ENCODE measurements around the gene UCK1. TPM values are rescaled to one million over a fixed set of nuclear protein-coding genes. Genes with fewer than 3 reads are reported as not detected.

The UCK1 gene
- polyA plus RNA-seq, 1 donor (not counting 4 experiments of a cell fraction or from before 2014, with no cell fraction given): 15.4 TPM

- Histone ChIP-seq H3K9me3 (ENCODE audit: control insufficient read depth, low read depth, low read length) (no peaks in the 10 kb centered on the region), H3K4me3 (ENCODE audit: control insufficient read depth in 2 of 3, extremely low read depth in 1 of 3, insufficient read depth in 2 of 3, low read depth in 1 of 3, low read length in 3 of 3) (no peak overlapping the region), H3K27ac (ENCODE audit: control insufficient read depth, insufficient read depth, low read length) (no peak overlapping the region), H3K9me1 (ENCODE audit: control insufficient read depth, extremely low read depth, insufficient read depth, low read length) (no peaks in the 10 kb centered on the region), H3K79me2 (ENCODE audit: control insufficient read depth, insufficient read depth, low read length) (no peaks in the 10 kb centered on the region), H3K4me1 (ENCODE audit: control insufficient read depth, extremely low read depth, insufficient read depth, low read length) (no peaks in the 10 kb centered on the region), H3K4me2 (ENCODE audit: control insufficient read depth, extremely low read depth, insufficient read depth, low read depth, low read length) (no peak overlapping the region), H3K36me3 (ENCODE audit: control insufficient read depth in 2 of 2, extremely low read depth in 1 of 2, insufficient read depth in 2 of 2, low read length in 2 of 2) (peaks cover 9 to 24% of the 10 kb centered on the region in 2 experiments), H4K20me1 (ENCODE audit: control insufficient read depth, extremely low read depth, insufficient read depth, low read length) (no peaks in the 10 kb centered on the region), H3K27me3 (ENCODE audit: control insufficient read depth, extremely low read depth, insufficient read depth, low read length) (no peaks in the 10 kb centered on the region), H3K9ac (ENCODE audit: control insufficient read depth, extremely low read depth, insufficient read depth, low read length) (no peak overlapping the region), H2AFZ (ENCODE audit: control insufficient read depth, low read length) (no peak overlapping the region)
- no peak for TF ChIP-seq EZH2 (IDR thresholded peaks at IDR 0.05; ENCODE audit: low read length)
- FAIRE-seq (no peak), DNase-seq (ENCODE audit: low read depth, low spot score) (no peak)
- dilution Hi-C loops (cut with MboI; ENCODE audit: extremely low pct_ligation_motif_present, low sequenced_read_pairs): no loop called here
These were observed 47.0 kb upstream of the UCK1 start for GRCh38 chr9:131578021-131578420.

- Histone ChIP-seq H3K27me3 (ENCODE audit: control insufficient read depth, extremely low read depth, insufficient read depth, low read length) (no peaks in the 10 kb centered on the region), H3K9me1 (ENCODE audit: control insufficient read depth, extremely low read depth, insufficient read depth, low read length) (no peaks in the 10 kb centered on the region), H3K79me2 (ENCODE audit: control insufficient read depth, insufficient read depth, low read length) (no peaks in the 10 kb centered on the region), H3K36me3 (ENCODE audit: control insufficient read depth in 2 of 2, extremely low read depth in 1 of 2, insufficient read depth in 2 of 2, low read length in 2 of 2) (peaks cover 9 to 20% of the 10 kb centered on the region in 2 experiments), H3K27ac (ENCODE audit: control insufficient read depth, insufficient read depth, low read length) (no peak overlapping the region), H3K4me1 (ENCODE audit: control insufficient read depth, extremely low read depth, insufficient read depth, low read length) (no peaks in the 10 kb centered on the region), H3K9ac (ENCODE audit: control insufficient read depth, extremely low read depth, insufficient read depth, low read length) (no peak overlapping the region), H3K9me3 (ENCODE audit: control insufficient read depth, low read depth, low read length) (no peaks in the 10 kb centered on the region), H3K4me2 (ENCODE audit: control insufficient read depth, extremely low read depth, insufficient read depth, low read depth, low read length) (no peak overlapping the region), H2AFZ (ENCODE audit: control insufficient read depth, low read length) (no peak overlapping the region), H4K20me1 (ENCODE audit: control insufficient read depth, extremely low read depth, insufficient read depth, low read length) (no peaks in the 10 kb centered on the region), H3K4me3 (ENCODE audit: control insufficient read depth in 2 of 3, extremely low read depth in 1 of 3, insufficient read depth in 2 of 3, low read depth in 1 of 3, low read length in 3 of 3) (no peak overlapping the region)
- FAIRE-seq (no peak), DNase-seq (ENCODE audit: low read depth, low spot score) (no peak)
- dilution Hi-C loops (cut with MboI; ENCODE audit: extremely low pct_ligation_motif_present, low sequenced_read_pairs): no loop called here
- no peak for TF ChIP-seq EZH2 (IDR thresholded peaks at IDR 0.05; ENCODE audit: low read length)
- TF ChIP-seq CTCF (optimal IDR thresholded peaks at IDR 0.05 in 1 of 3, IDR thresholded peaks at IDR 0.05 in 1 of 3, conservative IDR thresholded peaks at IDR 0.05 in 1 of 3; ENCODE audit: extremely low read depth in 1 of 3, insufficient read depth in 2 of 3, low read length in 3 of 3): no peak
These were observed 46.2 kb upstream of the UCK1 start for GRCh38 chr9:131577005-131578000.

Measured in keratinocyte (primary cell).